GM18870 (cell line): ENCODE measurements around the gene MYO5B.

Experiments
- ATAC-seq: cut with Tn5 transposase; IDR thresholded peaks from one replicate; pipeline ENCODE4 v1.9.1; 2021; ENCODE audit warnings: moderate library complexity; ENCODE audit not compliant: unreplicated experiment

The MYO5B gene

DNA sequence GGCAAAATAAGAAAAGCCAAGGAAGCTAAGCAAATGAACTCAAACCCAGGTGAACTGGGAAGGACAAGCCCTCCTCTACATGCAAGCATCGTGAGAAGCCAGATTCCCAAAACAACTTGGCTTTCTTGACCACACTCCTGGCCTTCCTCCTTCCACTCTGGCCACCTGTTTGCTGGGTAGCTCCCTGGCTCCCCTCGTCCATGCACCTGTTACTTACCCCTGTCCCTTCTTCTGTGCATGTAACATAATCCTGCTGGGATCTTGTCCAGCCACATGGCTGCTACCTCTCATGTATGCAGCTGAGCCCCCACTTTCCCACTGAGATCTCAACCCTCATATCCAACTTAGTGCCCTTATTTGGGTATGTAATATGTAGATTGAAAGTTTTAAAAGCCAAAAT lies 121.6 kb downstream of the MYO5B start:
- ATAC-seq = no peak

DNA sequence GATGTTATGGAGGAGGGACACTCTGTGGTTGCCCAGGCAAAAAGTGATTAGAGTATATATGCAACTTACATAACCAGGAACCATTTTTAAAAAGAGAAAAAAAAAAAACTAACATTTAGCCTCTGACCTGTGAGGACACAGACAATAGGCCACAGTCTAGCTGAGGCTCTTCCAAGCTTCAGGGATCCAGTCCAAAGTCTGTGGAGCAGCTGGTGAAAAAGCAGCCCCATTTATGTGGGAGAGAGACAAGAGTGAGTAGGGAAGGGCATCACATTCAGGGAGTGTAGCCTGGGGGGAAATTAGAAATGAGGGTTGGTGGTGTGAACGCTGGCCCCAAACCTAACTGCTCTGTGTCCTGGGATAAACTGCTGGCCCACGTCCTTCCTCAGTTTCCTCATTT lies 122.8 kb downstream of the MYO5B start:
- ATAC-seq = no peak

DNA sequence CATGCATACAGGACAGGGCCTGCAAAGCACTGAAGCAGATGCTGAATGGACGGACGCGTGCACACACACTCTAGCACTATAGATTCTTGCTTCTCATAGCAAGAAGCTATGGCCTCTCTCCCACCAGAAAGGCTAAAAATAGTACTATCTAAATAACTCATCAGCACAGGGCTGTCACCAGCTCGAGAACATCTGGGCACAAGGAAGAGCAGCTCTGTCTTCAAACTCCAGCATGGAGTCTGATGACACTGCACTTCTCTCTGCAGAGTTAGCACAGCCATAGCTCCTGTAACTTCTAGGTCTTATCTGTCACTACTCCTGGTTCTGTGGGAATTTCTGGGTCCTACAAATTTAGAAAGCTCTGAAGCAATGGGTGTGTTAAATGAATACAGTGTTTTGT lies 123.5 kb downstream of the MYO5B start:
- no peak for ATAC-seq

DNA sequence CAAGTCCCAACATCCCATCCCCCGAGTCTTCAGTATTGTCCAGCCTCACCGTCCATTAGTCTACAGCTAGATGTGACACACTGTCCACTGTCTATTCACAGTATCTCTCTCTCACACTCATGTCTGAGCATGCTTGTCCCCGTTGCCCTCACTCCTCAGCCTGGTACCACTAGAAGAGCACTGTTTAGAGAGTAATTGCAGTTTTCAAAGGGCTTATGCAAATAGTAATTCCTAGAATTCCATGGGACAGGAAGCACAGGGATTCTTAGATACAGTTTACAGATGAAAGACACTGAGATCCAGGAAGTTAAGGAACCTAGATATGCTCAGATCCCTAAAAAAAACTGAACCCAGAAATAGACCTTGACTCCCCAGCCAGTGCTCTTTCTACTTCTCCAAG lies 125.5 kb downstream of the MYO5B start:
- no peak for ATAC-seq

DNA sequence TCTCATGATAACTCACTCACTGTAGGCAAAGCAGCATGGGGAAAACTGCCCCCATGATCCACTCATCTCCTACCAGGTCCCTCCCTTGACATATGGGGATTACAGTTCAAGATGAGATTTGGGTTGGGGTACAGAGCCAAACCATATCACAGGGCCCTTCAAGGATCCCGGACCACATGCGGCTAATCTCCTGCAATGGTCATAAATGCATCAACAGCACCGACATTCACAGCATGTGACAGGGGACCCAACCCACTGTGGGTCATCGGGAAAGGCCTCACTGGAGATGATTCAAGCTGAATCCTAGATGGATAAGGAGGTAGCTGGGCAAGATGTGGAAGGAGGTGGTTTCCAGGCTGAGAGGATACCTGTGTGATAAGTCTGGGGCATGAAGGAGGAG lies 129.4 kb downstream of the MYO5B start:
- ATAC-seq = no peak

DNA sequence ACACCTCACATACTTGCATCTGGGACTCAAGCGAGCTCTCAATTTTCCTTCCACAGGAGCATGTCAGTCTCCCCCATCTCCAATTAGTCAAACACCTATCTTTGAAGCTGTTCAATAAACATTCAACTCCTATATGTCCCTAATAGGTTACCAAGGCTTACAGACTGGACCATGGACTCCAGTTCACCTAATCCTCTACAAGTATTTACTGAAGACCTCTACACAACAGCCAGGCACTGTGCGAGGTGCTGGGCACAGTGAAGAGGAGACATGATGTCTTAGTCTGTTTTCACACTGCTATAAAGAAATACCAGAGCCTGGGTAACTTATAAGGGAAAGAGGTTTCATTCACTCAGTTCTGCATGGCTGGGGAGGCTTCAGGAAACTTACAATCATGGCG lies 129.9 kb downstream of the MYO5B start:
- ATAC-seq = no peak

DNA sequence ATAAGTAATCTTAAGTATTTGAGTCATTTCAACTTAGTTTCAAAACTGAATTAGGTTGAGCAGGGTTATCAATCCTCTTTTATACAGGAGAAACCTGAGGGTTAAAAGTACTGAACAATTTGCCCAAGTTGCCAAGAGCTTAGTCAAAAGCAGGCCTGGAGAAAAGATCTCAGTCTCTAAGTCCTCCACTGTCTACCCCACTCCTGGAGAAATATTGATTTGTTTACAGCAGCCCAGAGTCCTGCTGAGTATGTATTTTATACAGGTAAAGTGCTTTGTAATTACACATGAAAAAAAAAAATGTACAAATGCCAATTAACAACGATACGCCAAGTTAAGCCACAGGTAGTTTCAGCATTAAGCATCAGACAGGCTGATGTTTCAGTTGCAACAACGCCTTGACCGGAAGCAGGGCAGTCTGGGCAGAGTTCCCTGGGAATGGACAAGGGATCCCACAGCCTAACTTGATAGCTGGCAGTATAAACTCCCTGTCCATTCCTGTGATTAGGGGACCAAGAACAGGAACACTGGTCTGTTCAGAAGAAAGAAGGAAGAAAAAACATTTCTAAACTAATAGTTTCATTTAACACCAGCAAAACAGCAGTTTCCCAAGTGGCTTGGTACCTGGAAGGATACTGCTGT lies 132.9 kb downstream of the MYO5B start:
- no peak for ATAC-seq

DNA sequence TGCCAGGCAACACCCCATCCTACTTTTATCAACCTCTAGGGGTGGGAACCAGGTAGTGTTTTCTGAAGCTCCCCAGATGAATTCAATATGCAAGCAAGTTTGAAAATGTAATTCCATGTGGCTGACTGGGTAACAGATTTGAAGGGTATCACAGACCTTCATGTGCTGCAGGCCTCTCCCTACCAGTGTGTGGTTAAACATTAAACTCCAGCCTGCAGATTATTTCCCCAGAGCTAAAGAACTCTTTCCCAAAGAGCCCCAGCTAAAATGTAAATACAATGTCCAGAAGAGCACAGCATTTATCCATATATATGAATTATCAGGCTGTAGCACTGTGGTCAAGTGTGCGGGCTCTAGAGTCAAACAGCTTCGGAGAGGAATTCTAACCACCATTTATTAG lies 134.1 kb downstream of the MYO5B start:
- ATAC-seq = no peak

DNA sequence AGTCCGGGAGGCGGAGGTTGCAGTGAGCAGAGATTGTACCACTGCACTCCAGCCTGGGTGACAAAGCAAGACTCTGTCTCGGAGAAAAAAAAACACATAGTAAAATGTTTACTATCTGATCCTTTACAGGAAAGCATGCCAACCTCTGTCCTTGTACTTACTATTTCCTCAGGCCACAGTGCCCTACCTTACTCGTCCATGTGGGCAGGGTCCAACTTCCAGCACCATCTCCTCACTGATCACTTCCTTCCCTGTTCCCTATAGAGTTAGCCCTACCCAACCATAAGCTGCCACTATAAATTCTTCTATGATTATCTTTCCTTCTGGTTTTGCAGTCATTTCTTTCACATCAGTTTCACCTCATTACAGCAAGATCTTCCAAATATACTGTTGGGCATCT lies 136.2 kb downstream of the MYO5B start:
- ATAC-seq = no peak

DNA sequence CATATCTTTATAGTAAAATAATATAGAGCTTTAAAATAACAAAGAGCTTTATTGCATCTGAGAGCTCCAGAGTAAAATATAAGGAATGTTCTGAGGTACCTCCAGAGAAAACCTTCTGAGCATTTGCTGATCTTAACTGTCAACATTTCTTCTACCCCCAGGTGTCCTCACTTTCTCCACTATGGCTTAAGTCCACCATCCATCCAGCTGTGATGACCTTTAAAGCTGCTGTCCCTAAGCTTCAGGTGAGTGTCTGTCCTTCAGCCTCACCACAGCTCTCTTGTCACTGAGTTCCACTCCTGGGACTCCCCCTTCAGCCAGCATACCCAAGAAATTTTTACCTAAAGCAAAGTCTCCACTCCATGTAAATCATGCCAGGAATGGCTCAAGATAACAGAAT lies 137.9 kb downstream of the MYO5B start:
- ATAC-seq = no peak

DNA sequence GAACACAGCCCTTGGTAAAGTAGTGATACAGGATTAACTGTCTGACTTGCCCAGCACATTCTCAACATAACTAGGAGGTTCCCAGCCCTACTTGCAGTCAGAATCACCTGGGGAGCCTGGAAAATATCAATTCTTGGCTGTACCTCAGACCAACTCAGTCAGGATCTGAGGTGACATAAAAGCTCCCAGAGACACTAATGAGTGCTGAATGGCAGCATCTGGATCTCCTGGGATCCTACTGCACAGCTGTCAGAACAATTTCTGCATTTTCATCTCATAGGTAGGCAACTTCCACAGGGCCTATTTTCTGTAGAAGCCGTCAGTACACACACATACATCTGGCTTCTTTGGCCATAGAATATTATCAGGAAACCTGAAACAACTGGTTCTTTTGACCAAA lies 138.8 kb downstream of the MYO5B start:
- ATAC-seq = no peak

DNA sequence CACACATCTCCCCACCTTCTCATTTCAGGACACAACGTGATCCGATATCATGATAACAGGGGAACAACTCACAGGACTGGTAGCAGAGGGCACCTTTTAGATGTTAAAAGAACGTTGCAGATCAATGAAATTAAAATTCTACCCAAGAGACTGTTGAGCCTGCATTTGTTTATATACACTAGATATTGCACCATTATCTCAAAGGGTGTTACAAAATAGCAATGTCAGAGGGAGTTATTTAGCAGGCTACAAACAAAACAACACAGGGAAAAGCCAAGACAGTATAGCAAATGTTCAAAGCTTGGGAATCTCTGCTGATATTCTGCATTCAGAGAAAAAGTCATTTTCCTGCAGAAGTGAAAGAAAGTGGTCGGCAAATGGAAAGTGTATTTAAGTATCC lies 139.5 kb downstream of the MYO5B start:
- ATAC-seq = no peak

DNA sequence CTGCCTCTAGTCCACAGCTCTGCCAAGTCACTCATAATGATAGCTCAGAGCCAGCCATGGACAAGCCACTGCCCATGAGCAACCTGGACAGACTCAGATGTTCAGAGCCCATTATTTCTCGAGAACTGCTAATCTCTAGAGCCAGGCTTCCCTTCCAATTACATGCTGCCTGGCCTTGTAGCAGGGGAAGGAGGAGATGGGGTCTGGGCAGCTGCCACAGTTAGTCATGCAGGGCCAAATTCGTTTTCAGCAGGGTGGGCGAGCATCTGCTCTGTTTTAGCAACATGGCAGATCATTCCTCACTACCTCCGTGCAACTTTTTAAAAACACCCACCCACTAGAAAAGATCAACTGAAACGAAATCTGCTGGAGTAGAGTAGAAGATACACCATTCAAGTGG lies 141.8 kb downstream of the MYO5B start:
- ATAC-seq = no peak

DNA sequence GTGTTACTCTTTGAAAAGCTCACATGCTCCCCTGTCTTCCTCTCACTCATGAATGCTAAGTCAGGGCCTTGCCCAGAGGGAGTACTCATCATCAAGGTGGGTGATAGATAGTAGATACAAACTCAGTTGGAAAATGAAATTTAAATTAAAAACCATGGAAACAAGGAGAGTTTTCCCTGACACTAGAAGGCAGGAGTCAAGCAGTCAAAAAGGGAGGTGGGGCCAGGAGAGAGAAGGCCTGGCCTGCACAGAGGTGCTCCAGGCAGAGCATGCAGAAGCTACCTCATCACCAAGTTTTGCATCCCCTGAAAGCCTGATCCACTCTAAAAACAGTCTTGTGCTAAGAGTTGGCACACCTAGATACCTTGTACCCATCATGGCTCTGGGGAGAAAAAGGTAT lies 143.7 kb downstream of the MYO5B start:
- no peak for ATAC-seq

DNA sequence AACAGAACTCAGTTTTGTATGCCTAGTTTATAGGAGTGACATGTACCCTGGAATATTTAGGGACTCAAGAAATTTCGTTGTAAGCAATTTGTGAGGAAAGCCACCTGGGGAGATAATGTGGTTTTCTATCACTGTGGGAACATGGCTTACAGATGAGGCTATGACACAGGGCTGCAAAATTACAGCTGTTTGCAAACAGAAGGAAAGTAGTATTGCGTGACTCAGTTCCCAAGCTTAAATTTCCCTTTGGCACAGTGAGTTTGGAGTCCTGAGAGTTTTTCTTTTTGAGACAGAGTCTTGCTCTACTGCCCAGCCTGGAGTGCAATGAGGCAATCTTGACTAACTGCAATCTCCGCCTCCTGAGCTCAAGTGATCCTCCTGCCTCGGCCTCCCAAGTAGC lies 149.8 kb downstream of the MYO5B start:
- ATAC-seq = no peak

DNA sequence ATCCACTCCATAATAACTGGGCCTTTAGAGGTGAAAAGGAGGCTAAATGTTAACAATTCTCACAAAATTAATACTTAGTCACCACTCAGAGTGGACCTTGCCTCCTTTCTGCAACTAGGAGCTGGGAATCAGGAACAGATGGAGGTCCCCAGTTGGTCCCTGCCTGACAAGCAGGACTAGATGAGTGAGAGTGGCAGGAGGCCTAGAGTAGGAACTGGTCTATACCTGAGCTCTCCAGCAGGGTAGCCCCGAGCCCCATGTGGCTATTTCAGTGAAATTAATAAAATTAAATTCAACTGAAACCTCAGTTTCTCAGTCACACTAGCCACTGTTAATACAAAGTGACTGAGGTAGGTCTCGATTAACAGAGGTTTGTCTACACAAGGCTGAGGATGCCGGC lies 150.5 kb downstream of the MYO5B start:
- no peak for ATAC-seq

DNA sequence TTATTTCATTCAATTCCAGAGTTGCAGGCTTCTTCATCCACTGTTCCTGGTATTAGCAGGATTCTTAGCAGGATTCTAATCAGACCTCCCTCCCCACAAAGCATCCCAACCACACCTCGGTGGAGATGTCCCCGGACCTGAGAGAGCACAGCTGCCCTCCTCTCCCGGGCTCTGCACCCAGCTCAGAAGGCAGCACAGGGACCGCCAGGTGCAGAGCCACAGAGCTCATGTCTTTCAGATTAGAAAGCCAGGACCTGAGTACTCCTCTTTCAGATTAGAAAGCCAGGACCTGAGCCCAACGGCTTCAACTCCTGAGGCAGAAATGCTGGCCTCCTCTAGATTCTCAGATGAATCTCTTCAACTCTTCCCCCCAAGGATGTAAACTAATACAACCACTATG lies 152.3 kb downstream of the MYO5B start:
- no peak for ATAC-seq

DNA sequence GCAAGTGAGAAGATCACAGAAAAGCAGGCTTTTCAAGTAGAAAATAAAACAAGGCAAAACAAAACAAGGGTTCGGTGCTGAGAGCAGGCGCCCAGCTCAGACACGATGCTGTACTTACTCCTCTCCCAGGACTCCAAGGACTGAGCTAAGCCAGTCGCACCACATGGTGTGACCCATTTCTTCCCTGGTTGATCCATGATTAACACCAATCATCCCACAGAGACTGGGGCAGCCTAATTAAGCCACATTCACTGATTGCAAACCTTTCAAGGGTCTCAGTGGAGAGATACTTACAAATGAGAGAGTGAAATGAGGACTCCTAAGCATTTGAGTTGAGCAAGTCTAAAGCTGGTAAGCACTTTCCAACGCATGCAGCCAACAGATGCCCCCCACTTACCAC lies 155.2 kb downstream of the MYO5B start:
- ATAC-seq = no peak

DNA sequence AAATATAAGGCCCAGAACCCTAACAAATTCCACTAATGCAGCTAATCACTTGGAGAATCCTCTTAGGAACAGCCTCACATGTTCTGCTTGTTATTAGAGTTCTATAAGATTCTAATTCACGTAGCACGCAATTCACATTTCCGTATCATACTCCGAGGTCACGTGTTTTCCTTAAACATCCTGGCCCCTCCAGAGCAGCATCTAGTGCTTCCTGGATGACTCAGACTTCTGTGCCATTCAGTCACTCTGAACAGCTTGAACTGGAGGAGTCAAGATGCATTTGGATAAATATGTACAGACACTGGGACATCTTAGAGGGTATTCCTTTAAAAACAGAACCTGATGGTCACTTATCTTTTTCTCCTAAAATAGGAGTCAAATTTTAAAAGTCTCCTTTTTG lies 156.5 kb downstream of the MYO5B start:
- ATAC-seq = no peak

DNA sequence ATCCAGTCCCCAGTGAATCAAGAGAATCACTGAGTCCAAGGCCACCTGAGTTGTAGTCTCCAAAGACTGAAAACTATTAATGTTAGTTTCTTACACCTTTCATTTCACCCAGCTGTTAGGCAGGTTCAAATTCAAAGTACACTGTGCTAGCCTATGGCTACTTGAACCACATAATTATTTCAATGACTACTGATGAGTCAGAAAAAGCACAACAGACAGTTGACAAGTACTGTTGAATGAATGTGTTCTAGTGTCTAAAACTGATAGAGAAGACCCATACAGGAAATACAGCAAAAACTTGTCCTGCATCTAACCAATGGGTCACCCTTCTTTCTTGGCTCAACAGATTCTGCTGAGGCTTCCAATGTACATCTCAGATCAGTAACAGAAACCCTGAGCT lies 160.9 kb downstream of the MYO5B start:
- ATAC-seq = no peak

DNA sequence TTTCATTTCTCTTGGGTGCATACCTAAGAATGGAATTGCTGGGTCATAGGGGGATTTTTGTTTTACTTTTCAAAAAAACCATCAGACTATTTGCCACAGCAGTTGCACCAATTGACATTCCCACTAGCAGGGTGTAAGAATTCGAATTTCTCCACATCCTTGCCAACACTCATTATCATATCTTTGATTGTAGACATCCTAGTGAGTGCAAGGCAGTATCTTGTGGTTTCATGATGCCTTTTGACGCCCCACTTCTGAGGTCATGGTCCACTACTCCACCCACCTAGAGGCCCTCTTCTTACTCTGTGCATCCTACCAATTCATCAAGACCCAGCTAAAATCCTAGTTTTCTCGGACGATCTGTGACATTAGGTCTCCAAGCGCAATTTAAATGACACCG lies 161.9 kb downstream of the MYO5B start:
- ATAC-seq = no peak

DNA sequence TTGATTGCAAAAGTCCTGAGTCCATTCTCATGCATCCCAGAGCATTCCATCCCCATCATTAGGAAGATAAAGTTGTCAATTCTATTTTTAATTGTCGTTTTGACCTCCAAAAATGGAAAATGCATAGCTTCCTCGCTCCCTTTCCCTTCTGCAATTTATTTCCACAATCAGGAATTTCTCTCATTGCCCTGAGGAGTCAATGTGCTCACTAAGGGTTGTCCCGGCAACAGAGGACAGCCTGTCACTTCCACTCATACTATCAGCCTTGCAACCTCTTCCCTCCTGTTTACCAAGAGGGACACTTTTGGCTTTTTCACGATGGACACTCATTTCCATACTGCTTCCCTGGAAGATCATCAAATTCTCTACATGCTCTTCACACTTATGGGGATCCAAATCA lies 164.8 kb downstream of the MYO5B start:
- no peak for ATAC-seq

DNA sequence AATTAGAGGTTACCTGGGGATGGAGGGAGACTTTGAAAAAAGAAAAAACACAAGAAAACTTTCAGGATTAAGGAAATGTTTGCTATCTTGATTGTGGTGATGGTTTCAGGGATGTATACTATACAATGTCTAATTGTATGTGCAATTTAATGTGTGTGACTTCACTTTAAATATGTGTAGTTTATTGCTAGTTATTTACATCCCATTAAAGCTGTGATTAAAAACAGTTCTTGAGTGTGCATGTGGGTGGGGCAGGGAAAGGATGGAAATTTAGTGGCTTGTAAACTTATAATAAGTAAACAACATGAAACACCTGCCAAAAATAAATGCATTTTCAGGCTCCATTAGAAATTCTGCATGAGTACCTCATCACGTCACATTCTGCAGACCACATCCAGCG lies 167.0 kb downstream of the MYO5B start:
- ATAC-seq = no peak

DNA sequence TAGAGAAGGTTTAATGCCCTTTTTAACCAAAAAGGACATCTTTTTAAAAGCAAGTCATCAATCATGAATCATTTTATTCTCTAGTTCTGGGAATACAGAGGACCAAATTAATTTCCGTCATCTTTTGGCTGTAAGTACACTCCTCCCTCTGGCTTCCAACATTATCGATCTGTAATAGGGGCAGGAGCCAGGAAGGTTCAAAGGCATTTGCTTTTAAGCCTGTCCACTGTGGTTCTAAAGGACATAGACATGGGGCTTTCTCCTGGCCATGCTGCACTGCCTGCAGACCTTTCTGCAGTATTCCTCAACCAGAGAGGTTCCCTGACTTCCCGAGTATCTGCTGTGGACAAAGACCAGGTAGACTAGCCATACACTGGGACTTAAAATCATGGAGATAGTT lies 170.5 kb downstream of the MYO5B start:
- ATAC-seq = no peak
